ENCODE results near the gene KLF7.

DNA sequence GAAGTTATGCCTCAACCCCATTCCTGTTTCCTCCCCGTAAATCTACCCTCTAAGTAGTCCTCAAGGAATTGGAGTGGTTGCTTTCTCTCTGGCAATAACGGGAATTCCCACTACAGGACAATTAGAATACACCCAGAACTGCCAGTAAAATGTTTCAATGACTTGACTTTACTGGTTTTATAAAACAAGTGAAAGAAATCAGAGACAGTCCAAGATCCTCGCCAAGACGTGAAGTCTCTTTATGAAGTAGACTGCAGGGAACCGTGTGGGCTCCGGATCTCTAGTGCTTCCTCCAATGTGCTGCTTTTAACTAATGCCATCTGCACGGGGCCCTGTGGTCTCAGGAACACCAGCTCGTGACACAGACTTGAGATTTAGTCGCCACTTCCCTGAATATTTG lies 125.1 kb downstream of the KLF7 start:
- TF ChIP-seq POLR2A (IDR thresholded peaks at IDR 0.05) = no peak
- TF ChIP-seq, protein P1, sequence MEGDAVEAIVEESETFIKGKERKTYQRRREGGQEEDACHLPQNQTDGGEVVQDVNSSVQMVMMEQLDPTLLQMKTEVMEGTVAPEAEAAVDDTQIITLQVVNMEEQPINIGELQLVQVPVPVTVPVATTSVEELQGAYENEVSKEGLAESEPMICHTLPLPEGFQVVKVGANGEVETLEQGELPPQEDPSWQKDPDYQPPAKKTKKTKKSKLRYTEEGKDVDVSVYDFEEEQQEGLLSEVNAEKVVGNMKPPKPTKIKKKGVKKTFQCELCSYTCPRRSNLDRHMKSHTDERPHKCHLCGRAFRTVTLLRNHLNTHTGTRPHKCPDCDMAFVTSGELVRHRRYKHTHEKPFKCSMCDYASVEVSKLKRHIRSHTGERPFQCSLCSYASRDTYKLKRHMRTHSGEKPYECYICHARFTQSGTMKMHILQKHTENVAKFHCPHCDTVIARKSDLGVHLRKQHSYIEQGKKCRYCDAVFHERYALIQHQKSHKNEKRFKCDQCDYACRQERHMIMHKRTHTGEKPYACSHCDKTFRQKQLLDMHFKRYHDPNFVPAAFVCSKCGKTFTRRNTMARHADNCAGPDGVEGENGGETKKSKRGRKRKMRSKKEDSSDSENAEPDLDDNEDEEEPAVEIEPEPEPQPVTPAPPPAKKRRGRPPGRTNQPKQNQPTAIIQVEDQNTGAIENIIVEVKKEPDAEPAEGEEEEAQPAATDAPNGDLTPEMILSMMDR (IDR thresholded peaks at IDR 0.05) = no peak
